GM19193 (cell line): Measurements from ENCODE around the gene STEAP4.

Source experiments
- POLR2A ChIP-seq: IDR thresholded peaks from 4 replicates; pipeline ENCODE4 v1.6.1; 2011; ENCODE audit not compliant: insufficient read depth, insufficient read length; ENCODE audit errors: extremely low read depth

Gene STEAP4

GRCh38 chr7:88300401-88300945, 6.2 kb downstream of the STEAP4 start:
- no peak for TF ChIP-seq POLR2A

- no peak for TF ChIP-seq POLR2A
Observed at GRCh38 chr7:88299126-88299525, 7.6 kb downstream of the STEAP4 start.

- TF ChIP-seq POLR2A = no peak
Observed at GRCh38 chr7:88293866-88294265, 12.8 kb downstream of the STEAP4 start.

- TF ChIP-seq POLR2A = no peak
Observed at GRCh38 chr7:88291398-88292173, 15.1 kb downstream of the STEAP4 start.

- no peak for TF ChIP-seq POLR2A
Observed at GRCh38 chr7:88290491-88290890, 16.2 kb downstream of the STEAP4 start.

- no peak for TF ChIP-seq POLR2A
Observed at GRCh38 chr7:88289564-88290025, 17.1 kb downstream of the STEAP4 start.

GRCh38 chr7:88281749-88282148, 24.9 kb downstream of the STEAP4 start:
- TF ChIP-seq POLR2A = no peak

GRCh38 chr7:88280801-88281200, 25.9 kb downstream of the STEAP4 start:
- TF ChIP-seq POLR2A = no peak

- TF ChIP-seq POLR2A = no peak
Observed at GRCh38 chr7:88279323-88279722, 27.4 kb downstream of the STEAP4 start.

- TF ChIP-seq POLR2A = no peak
Observed at GRCh38 chr7:88278881-88279280, 27.8 kb downstream of the STEAP4 start.

- no peak for TF ChIP-seq POLR2A
Observed at GRCh38 chr7:88276605-88277153, 30.0 kb downstream of the STEAP4 start.

GRCh38 chr7:88269586-88269985, 37.1 kb downstream of the STEAP4 start:
- no peak for TF ChIP-seq POLR2A

GRCh38 chr7:88268858-88269257, 37.8 kb downstream of the STEAP4 start:
- no peak for TF ChIP-seq POLR2A

GRCh38 chr7:88268051-88268450, 38.6 kb downstream of the STEAP4 start:
- TF ChIP-seq POLR2A = no peak

- TF ChIP-seq POLR2A = no peak
Observed at GRCh38 chr7:88267421-88267820, 39.3 kb downstream of the STEAP4 start.

GRCh38 chr7:88262562-88262961, 44.1 kb downstream of the STEAP4 start:
- TF ChIP-seq POLR2A = no peak

- no peak for TF ChIP-seq POLR2A
Observed at GRCh38 chr7:88260719-88261118, 46.0 kb downstream of the STEAP4 start.
